Dendritic cell treated with granulocyte-macrophage colony-stimulating factor and Interleukin-4, amounts not matched to agents 40 ng/mL and 50 ng/mL, for 4 days (primary cell): ENCODE results near the gene PRAC2.

Source experiments
- H3K27ac Mint-ChIP-seq: one replicate; pipeline ENCODE4 v1.8.0; 2022; ENCODE audit warnings: mild to moderate bottlenecking, mixed read lengths
- H3K27me3 Mint-ChIP-seq: one replicate; pipeline ENCODE4 v1.8.0; 2022; ENCODE audit warnings: mild to moderate bottlenecking, mixed read lengths
- H3K36me3 Mint-ChIP-seq: one replicate; pipeline ENCODE4 v1.8.0; 2022; ENCODE audit warnings: low read depth, mixed read lengths
- H3K4me1 Mint-ChIP-seq: one replicate; pipeline ENCODE4 v1.8.0; 2022; ENCODE audit warnings: low read depth, mixed read lengths
- H3K4me3 Mint-ChIP-seq: one replicate; pipeline ENCODE4 v1.8.0; 2022; ENCODE audit warnings: mild to moderate bottlenecking, moderate library complexity, mixed read lengths
- H3K9me3 Mint-ChIP-seq: one replicate; pipeline ENCODE4 v1.8.0; 2022; ENCODE audit warnings: mixed read lengths
- intact Hi-C: fragments of 100-400 bp; cut with micrococcal nuclease; formaldehyde crosslinking; loops from one replicate; pipeline ENCODE4 v1.15.0; 2022

PRAC2 gene

GRCh38 chr17:48735062-48735351 is 12.0 kb downstream of the PRAC2 start:
- H3K36me3 Mint-ChIP-seq, result no peaks in the 10 kb centered on the region
- H3K27ac Mint-ChIP-seq, result no peak overlapping the region
- H3K4me3 Mint-ChIP-seq, result no peak overlapping the region
- intact Hi-C loops, result no loop called here
- peaks cover 91% of the 10 kb centered on the region for H3K27me3 Mint-ChIP-seq
- H3K4me1 Mint-ChIP-seq, result peaks cover 18% of the 10 kb centered on the region
- no peaks in the 10 kb centered on the region for H3K9me3 Mint-ChIP-seq

- intact Hi-C loops, result no loop called here
- no peaks in the 10 kb centered on the region for H3K9me3 Mint-ChIP-seq
- peaks cover 95% of the 10 kb centered on the region for H3K27me3 Mint-ChIP-seq
- no peak overlapping the region for H3K4me3 Mint-ChIP-seq
- peaks cover 18% of the 10 kb centered on the region for H3K4me1 Mint-ChIP-seq
- no peaks in the 10 kb centered on the region for H3K36me3 Mint-ChIP-seq
- no peak overlapping the region for H3K27ac Mint-ChIP-seq
Measured at GRCh38 chr17:48737330-48738043, 14.5 kb downstream of the PRAC2 start.

GRCh38 chr17:48738424-48738802 is 15.4 kb downstream of the PRAC2 start:
- Mint-ChIP-seq H3K4me1 (peaks cover 15% of the 10 kb centered on the region), H3K4me3 (no peak overlapping the region), H3K36me3 (no peaks in the 10 kb centered on the region), H3K27ac (no peak overlapping the region), H3K27me3 (peaks cover 97% of the 10 kb centered on the region), H3K9me3 (no peaks in the 10 kb centered on the region)
- intact Hi-C loops, result no loop called here

- Mint-ChIP-seq H3K36me3 (no peaks in the 10 kb centered on the region), H3K27ac (no peak overlapping the region), H3K27me3 (peaks cover 97% of the 10 kb centered on the region), H3K9me3 (no peaks in the 10 kb centered on the region), H3K4me3 (no peak overlapping the region), H3K4me1 (peaks cover 10% of the 10 kb centered on the region)
- intact Hi-C loops, result no loop called here
Measured at GRCh38 chr17:48738803-48739526, 16.0 kb downstream of the PRAC2 start.

- no peak overlapping the region for H3K27ac Mint-ChIP-seq
- H3K27me3 Mint-ChIP-seq, result peaks cover 94% of the 10 kb centered on the region
- intact Hi-C loops, result no loop called here
- no peak overlapping the region for H3K4me3 Mint-ChIP-seq
- H3K4me1 Mint-ChIP-seq, result peaks cover 12% of the 10 kb centered on the region
- H3K9me3 Mint-ChIP-seq, result no peaks in the 10 kb centered on the region
- H3K36me3 Mint-ChIP-seq, result no peaks in the 10 kb centered on the region
Measured at GRCh38 chr17:48740537-48740936, 17.6 kb downstream of the PRAC2 start.

- Mint-ChIP-seq H3K4me3 (no peak overlapping the region), H3K27me3 (peaks cover 90% of the 10 kb centered on the region), H3K4me1 (peaks cover 25% of the 10 kb centered on the region), H3K27ac (no peak overlapping the region), H3K9me3 (no peaks in the 10 kb centered on the region), H3K36me3 (no peaks in the 10 kb centered on the region)
- intact Hi-C loops, result no loop called here
Measured at GRCh38 chr17:48745381-48746275, 22.6 kb downstream of the PRAC2 start.

- no peak overlapping the region for H3K27ac Mint-ChIP-seq
- H3K36me3 Mint-ChIP-seq, result no peaks in the 10 kb centered on the region
- peaks cover 89% of the 10 kb centered on the region for H3K27me3 Mint-ChIP-seq
- H3K4me1 Mint-ChIP-seq, result peaks cover 25% of the 10 kb centered on the region
- intact Hi-C loops, result no loop called here
- no peak overlapping the region for H3K4me3 Mint-ChIP-seq
- no peaks in the 10 kb centered on the region for H3K9me3 Mint-ChIP-seq
Measured at GRCh38 chr17:48746916-48747444, 24.0 kb downstream of the PRAC2 start.

- H3K4me1 Mint-ChIP-seq, result peaks cover 25% of the 10 kb centered on the region
- intact Hi-C loops, result no loop called here
- H3K27ac Mint-ChIP-seq, result no peak overlapping the region
- no peak overlapping the region for H3K4me3 Mint-ChIP-seq
- H3K36me3 Mint-ChIP-seq, result no peaks in the 10 kb centered on the region
- H3K27me3 Mint-ChIP-seq, result peaks cover 89% of the 10 kb centered on the region
- no peaks in the 10 kb centered on the region for H3K9me3 Mint-ChIP-seq
Measured at GRCh38 chr17:48747445-48748363, 24.7 kb downstream of the PRAC2 start.

- Mint-ChIP-seq H3K4me3 (no peak overlapping the region), H3K27me3 (peaks cover 89% of the 10 kb centered on the region), H3K36me3 (no peaks in the 10 kb centered on the region)
Measured at GRCh38 chr17:48748718-48749566, 26.0 kb downstream of the PRAC2 start.

GRCh38 chr17:48749621-48750553 is 26.9 kb downstream of the PRAC2 start:
- no peak overlapping the region for H3K27ac Mint-ChIP-seq
- H3K4me1 Mint-ChIP-seq, result peaks cover 43% of the 10 kb centered on the region
- H3K9me3 Mint-ChIP-seq, result no peaks in the 10 kb centered on the region
- no peaks in the 10 kb centered on the region for H3K36me3 Mint-ChIP-seq
- no peak overlapping the region for H3K4me3 Mint-ChIP-seq
- peaks cover 92% of the 10 kb centered on the region for H3K27me3 Mint-ChIP-seq
- intact Hi-C loops, result no loop called here

More at GRCh38 chr17:48748718-48749566, 26.0 kb downstream of the PRAC2 start:
- Mint-ChIP-seq H3K4me1 (peaks cover 35% of the 10 kb centered on the region), H3K27ac (no peak overlapping the region), H3K9me3 (no peaks in the 10 kb centered on the region)
- intact Hi-C loops, result no loop called here

GRCh38 chr17:48751172-48751571 is 28.2 kb downstream of the PRAC2 start:
- Mint-ChIP-seq H3K36me3 (no peaks in the 10 kb centered on the region), H3K4me3 (no peak overlapping the region)

More at GRCh38 chr17:48751172-48751571, 28.2 kb downstream of the PRAC2 start:
- H3K27me3 Mint-ChIP-seq, result peaks cover 89% of the 10 kb centered on the region
- no peaks in the 10 kb centered on the region for H3K9me3 Mint-ChIP-seq
- intact Hi-C loops, result no loop called here
- no peak overlapping the region for H3K27ac Mint-ChIP-seq
- H3K4me1 Mint-ChIP-seq, result peaks cover 44% of the 10 kb centered on the region
